IPS-18a (cell line): ENCODE measurements around the gene SHANK1.
"Not testable (repeated sequence)": the region's sequence is repeated elsewhere in the genome, so short reads cannot be mapped to it uniquely, and the experiment has no call there.

Source experiments
- H3K27ac ChIP-seq: one replicate; pipeline ENCODE4 v1.5.1; 2013; ENCODE audit warnings: low read length
- H3K27me3 ChIP-seq: one replicate; pipeline ENCODE4 v1.6.1; 2013; ENCODE audit warnings: mild to moderate bottlenecking, low read length; ENCODE audit not compliant: control insufficient read depth, insufficient read depth
- H3K36me3 ChIP-seq: one replicate; pipeline ENCODE4 v1.6.1; 2013; ENCODE audit warnings: low read depth, low read length; ENCODE audit not compliant: control insufficient read depth
- H3K4me1 ChIP-seq: one replicate; pipeline ENCODE4 v1.6.1; 2013; ENCODE audit warnings: low read depth, low read length; ENCODE audit not compliant: control insufficient read depth
- H3K4me3 ChIP-seq: one replicate; pipeline ENCODE4 v1.5.1; 2013; ENCODE audit warnings: low read length
- H3K9ac ChIP-seq: one replicate; pipeline ENCODE4 v1.6.1; 2013; ENCODE audit warnings: mild to moderate bottlenecking, low read length, moderate library complexity
- H3K9me3 ChIP-seq: one replicate; pipeline ENCODE4 v1.6.1; 2013; ENCODE audit warnings: low read depth, low read length; ENCODE audit not compliant: control insufficient read depth

The SHANK1 gene

GRCh38 chr19:50749490-50749889 is 29.9 kb upstream of the SHANK1 start:
- Histone ChIP-seq H3K9me3 (no peaks in the 10 kb centered on the region), H3K27me3 (no peaks in the 10 kb centered on the region), H3K4me1 (no peaks in the 10 kb centered on the region), H3K9ac (no peak overlapping the region), H3K27ac (no peak overlapping the region), H3K4me3 (no peak overlapping the region), H3K36me3 (no peaks in the 10 kb centered on the region)

DNA sequence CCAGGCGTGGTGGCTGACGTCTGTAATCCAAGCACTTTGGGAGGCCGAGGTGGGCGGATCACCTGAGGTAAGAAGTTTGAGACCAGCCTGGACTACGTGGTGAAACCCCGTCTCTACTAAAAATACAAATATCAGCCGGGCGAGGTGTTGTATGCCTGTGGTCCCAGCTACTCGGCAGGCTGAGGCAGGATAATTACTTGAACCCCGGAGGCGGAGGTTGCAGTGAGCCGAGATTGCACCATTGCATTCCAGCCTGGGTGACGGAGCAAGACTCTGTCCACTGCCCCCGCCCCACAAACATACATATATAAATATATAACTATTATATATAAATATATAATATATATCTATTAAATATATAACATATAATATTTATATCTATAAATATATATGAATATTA is 27.5 kb upstream of the SHANK1 start:
- not testable (repeated sequence) for H3K36me3 ChIP-seq, H3K9me3 ChIP-seq, H3K27me3 ChIP-seq, H3K9ac ChIP-seq, H3K4me3 ChIP-seq, H3K4me1 ChIP-seq, H3K27ac ChIP-seq

GRCh38 chr19:50745221-50745620 is 25.6 kb upstream of the SHANK1 start:
- Histone ChIP-seq H3K4me3 (no peak overlapping the region), H3K4me1 (no peaks in the 10 kb centered on the region), H3K27me3 (no peaks in the 10 kb centered on the region)

DNA sequence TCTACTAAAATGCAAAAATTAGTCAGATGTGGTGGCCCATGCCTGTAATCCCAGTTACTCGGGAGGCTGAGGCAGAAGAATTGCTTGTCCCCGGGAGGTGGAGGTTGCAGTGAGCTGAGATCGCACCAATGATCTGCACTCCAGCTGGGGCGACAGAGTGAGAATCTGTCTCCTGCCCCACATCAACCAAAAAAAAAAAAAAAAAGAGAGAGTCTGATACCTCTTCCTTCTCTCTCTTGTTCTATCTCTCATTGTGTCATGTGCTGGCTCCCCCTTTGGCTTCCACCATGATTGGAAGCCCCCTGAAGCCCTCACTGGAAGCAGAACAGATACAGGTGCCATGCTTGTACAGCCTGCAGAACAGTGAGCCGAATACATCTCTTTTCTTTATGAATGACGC is 23.9 kb upstream of the SHANK1 start:
- Histone ChIP-seq H3K27me3 (peaks cover 6% of the 10 kb centered on the region), H3K9ac (no peak overlapping the region), H3K4me1 (no peaks in the 10 kb centered on the region), H3K27ac (no peak overlapping the region), H3K9me3 (no peaks in the 10 kb centered on the region), H3K36me3 (no peaks in the 10 kb centered on the region), H3K4me3 (no peak overlapping the region)

More at GRCh38 chr19:50745221-50745620, 25.6 kb upstream of the SHANK1 start:
- H3K27ac ChIP-seq = no peak overlapping the region
- no peaks in the 10 kb centered on the region for H3K9me3 ChIP-seq
- no peaks in the 10 kb centered on the region for H3K36me3 ChIP-seq
- H3K9ac ChIP-seq = no peak overlapping the region

DNA sequence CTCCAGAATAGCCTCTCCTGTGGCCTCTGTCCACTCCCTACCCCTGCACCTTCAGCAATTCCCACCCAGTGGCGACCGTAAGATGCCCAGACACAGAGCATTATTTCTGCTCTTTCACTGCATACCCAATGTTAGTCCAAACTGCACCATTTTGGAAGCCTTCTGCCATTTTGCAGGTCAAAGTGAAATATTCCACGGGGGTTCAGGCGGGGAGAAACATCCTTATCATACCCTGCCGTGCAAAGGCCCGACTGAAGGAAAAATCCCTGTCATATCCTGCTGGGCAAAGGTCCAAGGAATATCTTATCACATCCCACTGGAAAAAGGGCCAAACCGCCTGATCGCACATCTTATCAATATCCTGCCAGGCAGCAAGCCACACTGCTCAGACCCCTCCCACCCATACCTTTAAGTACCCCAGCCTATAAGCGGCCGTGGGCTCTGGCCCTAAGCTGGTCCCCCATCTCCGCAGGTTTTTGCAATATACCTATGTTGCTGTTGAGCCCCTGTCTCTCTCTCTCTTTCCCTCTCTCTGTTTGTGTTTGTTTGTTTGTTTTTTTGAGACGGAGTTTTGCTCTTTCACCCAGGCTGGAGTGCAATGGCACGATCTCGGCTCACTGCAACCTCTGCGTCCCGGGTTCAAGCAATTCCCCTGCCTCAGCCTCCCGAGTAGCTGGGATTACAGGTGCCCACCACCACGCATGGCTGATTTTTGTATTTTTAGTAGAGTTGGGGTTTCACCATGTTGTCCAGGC is 21.8 kb upstream of the SHANK1 start:
- Histone ChIP-seq H3K4me3 (no peak overlapping the region), H3K36me3 (no peaks in the 10 kb centered on the region), H3K27ac (no peak overlapping the region), H3K27me3 (peaks cover 7% of the 10 kb centered on the region), H3K4me1 (no peaks in the 10 kb centered on the region), H3K9me3 (no peaks in the 10 kb centered on the region), H3K9ac (no peak overlapping the region)

DNA sequence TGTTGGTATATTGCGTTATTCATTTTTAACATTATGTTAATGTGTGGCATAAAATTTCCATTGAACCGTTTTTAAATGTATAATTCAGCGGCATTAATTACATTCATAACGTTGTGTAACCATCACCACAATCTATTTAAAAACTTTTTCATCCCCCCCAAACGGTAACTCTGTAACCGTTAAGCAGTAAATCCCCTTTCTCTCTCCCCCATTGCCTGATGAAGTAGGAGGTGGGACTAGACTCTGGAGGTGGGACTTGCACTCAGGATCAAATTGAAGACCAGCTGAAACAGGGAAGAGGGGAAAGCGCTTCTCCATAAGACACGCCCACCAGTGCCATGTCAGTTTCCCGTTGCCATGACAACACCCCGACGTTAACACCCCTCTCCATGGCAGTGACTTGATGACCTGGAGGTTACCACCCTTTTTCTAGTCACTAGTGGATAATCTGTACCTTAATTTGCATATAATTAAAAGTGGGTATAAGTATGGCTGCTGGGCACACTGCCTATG is 20.4 kb upstream of the SHANK1 start:
- Histone ChIP-seq H3K9me3 (no peaks in the 10 kb centered on the region), H3K27me3 (peaks cover 14% of the 10 kb centered on the region), H3K27ac (no peak overlapping the region), H3K4me1 (no peaks in the 10 kb centered on the region), H3K36me3 (no peaks in the 10 kb centered on the region), H3K9ac (no peak overlapping the region), H3K4me3 (no peak overlapping the region)

- no peaks in the 10 kb centered on the region for H3K4me1 ChIP-seq
- H3K4me3 ChIP-seq = no peak overlapping the region
- no peaks in the 10 kb centered on the region for H3K36me3 ChIP-seq
- H3K9me3 ChIP-seq = no peaks in the 10 kb centered on the region
- no peak overlapping the region for H3K9ac ChIP-seq
- H3K27me3 ChIP-seq = peaks cover 14% of the 10 kb centered on the region
- no peak overlapping the region for H3K27ac ChIP-seq
Measured at GRCh38 chr19:50739132-50739913, 19.7 kb upstream of the SHANK1 start.

DNA sequence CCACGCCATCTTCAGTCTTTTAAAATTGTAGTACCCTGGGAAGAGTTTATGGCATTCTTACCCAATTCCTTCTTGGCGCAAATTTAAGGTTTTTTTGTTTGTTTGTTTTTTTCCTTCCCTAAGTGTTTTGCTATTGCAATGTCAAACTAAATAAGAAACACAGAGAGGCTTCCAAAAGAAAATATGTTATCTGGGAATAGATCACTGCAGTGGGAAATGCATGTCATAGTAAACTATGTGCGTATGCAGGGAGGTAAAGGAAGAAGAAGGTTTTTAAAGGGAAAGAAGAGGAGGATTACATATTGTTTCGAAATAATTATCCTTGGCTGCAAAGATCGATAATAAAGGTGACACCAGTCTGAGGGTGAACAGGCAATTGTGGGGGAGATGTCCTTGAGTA is 16.7 kb upstream of the SHANK1 start:
- Histone ChIP-seq H3K4me1 (no peaks in the 10 kb centered on the region), H3K9ac (no peak overlapping the region), H3K36me3 (no peaks in the 10 kb centered on the region), H3K27me3 (peaks cover 14% of the 10 kb centered on the region), H3K9me3 (no peaks in the 10 kb centered on the region), H3K27ac (no peak overlapping the region), H3K4me3 (no peak overlapping the region)

DNA sequence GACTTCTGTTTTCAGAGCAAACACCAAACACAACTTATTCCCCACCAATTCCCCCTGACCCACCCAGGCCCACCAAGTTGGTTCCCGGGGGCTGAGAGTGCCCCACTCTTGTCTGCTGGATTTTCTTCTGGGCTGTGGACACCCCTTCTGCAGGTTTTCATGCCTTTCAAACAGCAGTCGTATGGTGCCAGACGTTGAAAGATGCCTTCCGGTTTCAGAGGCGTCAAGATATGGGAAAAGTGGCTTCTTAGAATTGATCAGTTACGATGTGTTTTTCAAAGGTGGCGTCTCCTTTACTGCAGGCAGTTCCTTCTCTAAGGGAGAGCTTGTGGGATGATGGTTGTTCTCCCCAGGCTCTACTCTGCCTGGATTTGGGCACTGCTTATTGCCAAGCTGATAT is 16.3 kb upstream of the SHANK1 start:
- Histone ChIP-seq H3K9ac (no peak overlapping the region), H3K9me3 (no peaks in the 10 kb centered on the region), H3K27ac (no peak overlapping the region), H3K36me3 (no peaks in the 10 kb centered on the region), H3K4me3 (no peak overlapping the region), H3K4me1 (no peaks in the 10 kb centered on the region), H3K27me3 (peaks cover 14% of the 10 kb centered on the region)

DNA sequence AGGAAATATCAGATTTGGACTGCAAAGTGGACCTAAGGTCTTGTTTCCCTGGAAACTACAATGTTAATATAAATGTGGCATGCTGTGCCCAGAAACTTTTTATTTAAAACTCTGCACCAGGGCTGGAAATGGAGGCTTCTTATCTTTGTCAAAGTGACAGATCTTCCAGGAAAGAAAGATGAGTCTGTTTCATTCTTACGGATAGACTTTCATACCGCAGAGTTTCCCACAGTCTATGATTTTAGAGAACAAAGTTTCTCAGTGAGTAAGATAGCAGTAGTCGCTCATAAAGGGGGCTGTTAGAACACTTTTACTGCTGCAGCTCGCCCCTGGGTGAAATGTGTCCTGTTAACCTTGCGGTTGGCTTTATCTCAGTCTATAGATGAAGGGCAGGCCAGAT is 10.3 kb upstream of the SHANK1 start:
- Histone ChIP-seq H3K27ac (no peak overlapping the region), H3K9ac (no peak overlapping the region), H3K4me3 (no peak overlapping the region), H3K9me3 (no peaks in the 10 kb centered on the region), H3K36me3 (no peaks in the 10 kb centered on the region), H3K27me3 (peaks cover 9% of the 10 kb centered on the region), H3K4me1 (peaks cover 14% of the 10 kb centered on the region)

- Histone ChIP-seq H3K36me3 (no peaks in the 10 kb centered on the region), H3K27ac (no peak overlapping the region), H3K27me3 (peaks cover 21% of the 10 kb centered on the region), H3K9ac (peak overlapping the region; percentile 28), H3K4me1 (peaks cover 22% of the 10 kb centered on the region), H3K4me3 (peak overlapping the region; percentile 46), H3K9me3 (no peaks in the 10 kb centered on the region)
Measured at GRCh38 chr19:50728084-50728737, 8.6 kb upstream of the SHANK1 start.
